GM23338 (cell line): Measurements from ENCODE around the gene PTH2.

Source experiments
- EZH2phosphoT487 ChIP-seq: fragments of 200-600 bp; sonication (generic); IDR thresholded peaks from one replicate; pipeline ENCODE4 v1.8.1; 2018; ENCODE audit warnings: antibody characterized with exemption; ENCODE audit not compliant: unreplicated experiment
- JUNB ChIP-seq: IDR thresholded peaks from one replicate; pipeline ENCODE4 v1.6.1; 2016; ENCODE audit warnings: antibody characterized with exemption; ENCODE audit not compliant: unreplicated experiment
- POLR2AphosphoS5 ChIP-seq: IDR thresholded peaks from 2 replicates; pipeline ENCODE4 v1.6.1; 2016; ENCODE audit warnings: antibody characterized with exemption, low read depth
- ZNF114 ChIP-seq: fragments of 250-450 bp; sonication (Bioruptor Pico); IDR thresholded peaks from 2 replicates; pipeline ENCODE4 v1.5.0; 2020; ENCODE audit warnings: mild to moderate bottlenecking, moderate library complexity
- TF ChIP-seq, protein P1 (sequence below), 2 experiments: fragments of 200-600 bp in 1 of 2; sonication (generic) in 1 of 2; conservative IDR thresholded peaks; 2 replicates each; pipeline versions ENCODE4 v1.5.1 to v1.6.1; 2016 to 2017; ENCODE audit warnings: antibody characterized with exemption in 2 of 2, low read depth in 2 of 2, mild to moderate bottlenecking in 2 of 2, moderate library complexity in 1 of 2
- TF ChIP-seq, protein P2 (sequence below): IDR thresholded peaks from one replicate; pipeline ENCODE4 v1.6.1; 2018; ENCODE audit warnings: antibody characterized with exemption; ENCODE audit not compliant: unreplicated experiment

DNA sequence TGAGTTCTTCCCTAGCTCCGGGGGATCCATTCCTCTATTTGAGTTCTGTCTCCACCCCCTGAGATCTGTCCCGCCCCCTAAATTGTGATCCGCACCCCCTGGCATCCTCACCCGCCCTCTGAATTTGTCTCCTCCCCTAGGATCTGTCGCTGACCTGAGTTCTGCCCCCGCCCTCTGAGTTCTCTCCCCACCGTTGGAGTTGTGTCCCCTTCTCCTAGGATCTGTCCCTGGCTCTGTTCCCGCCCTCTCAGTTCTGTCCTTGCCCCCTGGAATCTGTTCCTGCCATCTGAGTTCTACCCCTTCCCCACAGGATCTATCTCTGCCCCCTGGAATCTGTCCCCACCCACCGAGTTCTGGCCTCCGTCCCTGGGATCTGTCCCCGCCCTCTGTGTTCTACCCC is 19.1 kb upstream of the PTH2 start:
- TF ChIP-seq, protein P1, sequence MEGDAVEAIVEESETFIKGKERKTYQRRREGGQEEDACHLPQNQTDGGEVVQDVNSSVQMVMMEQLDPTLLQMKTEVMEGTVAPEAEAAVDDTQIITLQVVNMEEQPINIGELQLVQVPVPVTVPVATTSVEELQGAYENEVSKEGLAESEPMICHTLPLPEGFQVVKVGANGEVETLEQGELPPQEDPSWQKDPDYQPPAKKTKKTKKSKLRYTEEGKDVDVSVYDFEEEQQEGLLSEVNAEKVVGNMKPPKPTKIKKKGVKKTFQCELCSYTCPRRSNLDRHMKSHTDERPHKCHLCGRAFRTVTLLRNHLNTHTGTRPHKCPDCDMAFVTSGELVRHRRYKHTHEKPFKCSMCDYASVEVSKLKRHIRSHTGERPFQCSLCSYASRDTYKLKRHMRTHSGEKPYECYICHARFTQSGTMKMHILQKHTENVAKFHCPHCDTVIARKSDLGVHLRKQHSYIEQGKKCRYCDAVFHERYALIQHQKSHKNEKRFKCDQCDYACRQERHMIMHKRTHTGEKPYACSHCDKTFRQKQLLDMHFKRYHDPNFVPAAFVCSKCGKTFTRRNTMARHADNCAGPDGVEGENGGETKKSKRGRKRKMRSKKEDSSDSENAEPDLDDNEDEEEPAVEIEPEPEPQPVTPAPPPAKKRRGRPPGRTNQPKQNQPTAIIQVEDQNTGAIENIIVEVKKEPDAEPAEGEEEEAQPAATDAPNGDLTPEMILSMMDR (conservative IDR thresholded peaks at IDR 0.05; ENCODE audit: low read depth in 2 of 2), result no peak
- no peak for TF ChIP-seq JUNB
- TF ChIP-seq EZH2phosphoT487, result no peak
- TF ChIP-seq ZNF114, result no peak
- TF ChIP-seq, protein P2, sequence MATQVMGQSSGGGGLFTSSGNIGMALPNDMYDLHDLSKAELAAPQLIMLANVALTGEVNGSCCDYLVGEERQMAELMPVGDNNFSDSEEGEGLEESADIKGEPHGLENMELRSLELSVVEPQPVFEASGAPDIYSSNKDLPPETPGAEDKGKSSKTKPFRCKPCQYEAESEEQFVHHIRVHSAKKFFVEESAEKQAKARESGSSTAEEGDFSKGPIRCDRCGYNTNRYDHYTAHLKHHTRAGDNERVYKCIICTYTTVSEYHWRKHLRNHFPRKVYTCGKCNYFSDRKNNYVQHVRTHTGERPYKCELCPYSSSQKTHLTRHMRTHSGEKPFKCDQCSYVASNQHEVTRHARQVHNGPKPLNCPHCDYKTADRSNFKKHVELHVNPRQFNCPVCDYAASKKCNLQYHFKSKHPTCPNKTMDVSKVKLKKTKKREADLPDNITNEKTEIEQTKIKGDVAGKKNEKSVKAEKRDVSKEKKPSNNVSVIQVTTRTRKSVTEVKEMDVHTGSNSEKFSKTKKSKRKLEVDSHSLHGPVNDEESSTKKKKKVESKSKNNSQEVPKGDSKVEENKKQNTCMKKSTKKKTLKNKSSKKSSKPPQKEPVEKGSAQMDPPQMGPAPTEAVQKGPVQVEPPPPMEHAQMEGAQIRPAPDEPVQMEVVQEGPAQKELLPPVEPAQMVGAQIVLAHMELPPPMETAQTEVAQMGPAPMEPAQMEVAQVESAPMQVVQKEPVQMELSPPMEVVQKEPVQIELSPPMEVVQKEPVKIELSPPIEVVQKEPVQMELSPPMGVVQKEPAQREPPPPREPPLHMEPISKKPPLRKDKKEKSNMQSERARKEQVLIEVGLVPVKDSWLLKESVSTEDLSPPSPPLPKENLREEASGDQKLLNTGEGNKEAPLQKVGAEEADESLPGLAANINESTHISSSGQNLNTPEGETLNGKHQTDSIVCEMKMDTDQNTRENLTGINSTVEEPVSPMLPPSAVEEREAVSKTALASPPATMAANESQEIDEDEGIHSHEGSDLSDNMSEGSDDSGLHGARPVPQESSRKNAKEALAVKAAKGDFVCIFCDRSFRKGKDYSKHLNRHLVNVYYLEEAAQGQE, result no peak
- no peak for TF ChIP-seq POLR2AphosphoS5
